OCI-LY7 (cell line): ENCODE data around the gene PWWP2B. TPM values are rescaled to one million over a fixed set of nuclear protein-coding genes. Genes with fewer than 3 reads are reported as not detected.

Source experiments
- BruUV-seq: library from RNA; stranded (reverse); fragments of 400-500 nt; replicated peaks from 2 replicates; lab custom pipeline; 2021; lab: Mats Ljungman, UMichigan
- CTCF ChIA-PET: fragments of 300-600 bp; sonication (Branson Sonifier 250); formaldehyde crosslinking; loops from one replicate; lab custom pipeline; 2022; ENCODE audit warnings: antibody characterized with exemption; ENCODE audit not compliant: unreplicated experiment; lab: Charles Lee
- POLR2A ChIA-PET: fragments of 300-600 bp; sonication (Branson Sonifier 250); formaldehyde crosslinking; loops from one replicate; lab custom pipeline; 2022; ENCODE audit warnings: antibody characterized with exemption; lab: Charles Lee
- DNase-seq: peaks from one replicate; pipeline ENCODE4 v3.0.0-alpha.2; 2015; ENCODE audit warnings: low spot score
- H2AFZ ChIP-seq: fragments of 200-600 bp; sonication (generic), shearing (Covaris generic); 2 replicates; pipeline ENCODE4 v1.6.1; 2014; ENCODE audit warnings: mild to moderate bottlenecking, antibody characterized with exemption, low read length, moderate library complexity
- H3K27ac ChIP-seq: fragments of 200-600 bp; sonication (generic); 2 replicates; pipeline ENCODE4 v1.5.1; 2014; ENCODE audit warnings: mixed run types, low read depth, mild to moderate bottlenecking, moderate library complexity, low read length, inconsistent platforms; ENCODE audit not compliant: poor library complexity, severe bottlenecking
- H3K36me3 ChIP-seq: fragments of 200-600 bp; sonication (generic); 2 replicates; pipeline ENCODE4 v1.6.1; 2014; ENCODE audit warnings: mild to moderate bottlenecking, antibody characterized with exemption, low read length, moderate library complexity, mixed read lengths; ENCODE audit not compliant: insufficient read depth
- H3K4me1 ChIP-seq: fragments of 200-600 bp; sonication (generic); 2 replicates; pipeline ENCODE4 v1.5.1; 2014; ENCODE audit warnings: mild to moderate bottlenecking, low read length; ENCODE audit not compliant: insufficient read depth, poor library complexity, severe bottlenecking
- H3K4me2 ChIP-seq: fragments of 200-600 bp; sonication (generic); 2 replicates; pipeline ENCODE4 v1.6.1; 2014; ENCODE audit warnings: mild to moderate bottlenecking, low read length
- H3K4me3 ChIP-seq: fragments of 200-600 bp; sonication (generic); 2 replicates; pipeline ENCODE4 v1.5.1; 2014; ENCODE audit warnings: mild to moderate bottlenecking, low read depth, low read length; ENCODE audit not compliant: poor library complexity, severe bottlenecking
- H3K79me2 ChIP-seq: fragments of 200-600 bp; sonication (generic); 2 replicates; pipeline ENCODE4 v1.6.1; 2016; ENCODE audit warnings: low read depth, mild to moderate bottlenecking, low read length, moderate library complexity, mixed read lengths; ENCODE audit not compliant: insufficient read depth
- H3K9me2 ChIP-seq: fragments of 200-600 bp; sonication (generic); 2 replicates; pipeline ENCODE4 v1.6.1; 2016; ENCODE audit warnings: mild to moderate bottlenecking, low read length, mixed read lengths; ENCODE audit not compliant: insufficient read depth
- H3K9me3 ChIP-seq: fragments of 200-600 bp; sonication (generic); 2 replicates; pipeline ENCODE4 v1.6.1; 2014; ENCODE audit warnings: mild to moderate bottlenecking, mixed run types, low read length, mixed read lengths
- H4K20me1 ChIP-seq: fragments of 200-600 bp; sonication (generic); 2 replicates; pipeline ENCODE4 v1.6.1; 2014; ENCODE audit warnings: mild to moderate bottlenecking, antibody characterized with exemption, low read length, moderate library complexity, mixed read lengths; ENCODE audit not compliant: insufficient read depth
- EZH2phosphoT487 ChIP-seq: fragments of 200-600 bp; sonication (generic); IDR thresholded peaks from 2 replicates; pipeline ENCODE4 v1.6.1; 2018; ENCODE audit warnings: low read depth, borderline replicate concordance, mild to moderate bottlenecking, mixed run types, antibody characterized with exemption, low read length, moderate library complexity, mixed read lengths
- intact Hi-C: fragments of 100-400 bp; cut with micrococcal nuclease; formaldehyde crosslinking; loops from one replicate; pipeline ENCODE4 v1.10.0; 2022; ENCODE audit not compliant: unreplicated experiment
- total RNA-seq, 2 experiments: library from RNA; depleted of rRNA in 1 of 2; stranded (reverse); fragments of >200 nt in 1 of 2; shearing (Covaris generic) in 1 of 2; gene quantifications; 2 replicates each; pipeline ENCODE4 v1.2.3, GENCODE V29; 2014 to 2022
- TF ChIP-seq, protein P1 (sequence below): fragments of 200-600 bp; sonication (generic); conservative IDR thresholded peaks from 2 replicates; pipeline ENCODE4 v1.5.1; 2014; ENCODE audit warnings: mild to moderate bottlenecking, antibody characterized with exemption, low read length, moderate library complexity, mixed read lengths

PWWP2B gene
- total RNA-seq, 2 experiments from 2014 or later = 5.9 to 10.6 TPM

- H3K9me2 ChIP-seq = no peaks in the 10 kb centered on the region
- H3K9me3 ChIP-seq = no peaks in the 10 kb centered on the region
- H3K4me2 ChIP-seq = no peak overlapping the region
- no peak overlapping the region for H2AFZ ChIP-seq
- ChIA-PET POLR2A (interaction anchor here (1.1 kb wide), 1 partner anchor 37 kb away, joined by 3 read pairs; no protein-coding TSS in a partner anchor), CTCF (no interaction called here)
- no peak overlapping the region for H3K27ac ChIP-seq
- DNase-seq = no peak
- TF ChIP-seq EZH2phosphoT487 = no peak
- TF ChIP-seq, protein P1, sequence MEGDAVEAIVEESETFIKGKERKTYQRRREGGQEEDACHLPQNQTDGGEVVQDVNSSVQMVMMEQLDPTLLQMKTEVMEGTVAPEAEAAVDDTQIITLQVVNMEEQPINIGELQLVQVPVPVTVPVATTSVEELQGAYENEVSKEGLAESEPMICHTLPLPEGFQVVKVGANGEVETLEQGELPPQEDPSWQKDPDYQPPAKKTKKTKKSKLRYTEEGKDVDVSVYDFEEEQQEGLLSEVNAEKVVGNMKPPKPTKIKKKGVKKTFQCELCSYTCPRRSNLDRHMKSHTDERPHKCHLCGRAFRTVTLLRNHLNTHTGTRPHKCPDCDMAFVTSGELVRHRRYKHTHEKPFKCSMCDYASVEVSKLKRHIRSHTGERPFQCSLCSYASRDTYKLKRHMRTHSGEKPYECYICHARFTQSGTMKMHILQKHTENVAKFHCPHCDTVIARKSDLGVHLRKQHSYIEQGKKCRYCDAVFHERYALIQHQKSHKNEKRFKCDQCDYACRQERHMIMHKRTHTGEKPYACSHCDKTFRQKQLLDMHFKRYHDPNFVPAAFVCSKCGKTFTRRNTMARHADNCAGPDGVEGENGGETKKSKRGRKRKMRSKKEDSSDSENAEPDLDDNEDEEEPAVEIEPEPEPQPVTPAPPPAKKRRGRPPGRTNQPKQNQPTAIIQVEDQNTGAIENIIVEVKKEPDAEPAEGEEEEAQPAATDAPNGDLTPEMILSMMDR = no peak
- no peaks in the 10 kb centered on the region for H3K36me3 ChIP-seq
- H4K20me1 ChIP-seq = no peaks in the 10 kb centered on the region
- no TSS peak for BruUV-seq
- intact Hi-C loops = loop anchor here (10.0 kb wide), 1 partner anchor 151 kb away; the partner anchor contains the start of gene INPP5A
- no peaks in the 10 kb centered on the region for H3K79me2 ChIP-seq
- no peak overlapping the region for H3K4me3 ChIP-seq
- peaks cover 5% of the 10 kb centered on the region for H3K4me1 ChIP-seq
These were observed 13.2 kb upstream of the PWWP2B start for GRCh38 chr10:132383751-132384196.

DNA sequence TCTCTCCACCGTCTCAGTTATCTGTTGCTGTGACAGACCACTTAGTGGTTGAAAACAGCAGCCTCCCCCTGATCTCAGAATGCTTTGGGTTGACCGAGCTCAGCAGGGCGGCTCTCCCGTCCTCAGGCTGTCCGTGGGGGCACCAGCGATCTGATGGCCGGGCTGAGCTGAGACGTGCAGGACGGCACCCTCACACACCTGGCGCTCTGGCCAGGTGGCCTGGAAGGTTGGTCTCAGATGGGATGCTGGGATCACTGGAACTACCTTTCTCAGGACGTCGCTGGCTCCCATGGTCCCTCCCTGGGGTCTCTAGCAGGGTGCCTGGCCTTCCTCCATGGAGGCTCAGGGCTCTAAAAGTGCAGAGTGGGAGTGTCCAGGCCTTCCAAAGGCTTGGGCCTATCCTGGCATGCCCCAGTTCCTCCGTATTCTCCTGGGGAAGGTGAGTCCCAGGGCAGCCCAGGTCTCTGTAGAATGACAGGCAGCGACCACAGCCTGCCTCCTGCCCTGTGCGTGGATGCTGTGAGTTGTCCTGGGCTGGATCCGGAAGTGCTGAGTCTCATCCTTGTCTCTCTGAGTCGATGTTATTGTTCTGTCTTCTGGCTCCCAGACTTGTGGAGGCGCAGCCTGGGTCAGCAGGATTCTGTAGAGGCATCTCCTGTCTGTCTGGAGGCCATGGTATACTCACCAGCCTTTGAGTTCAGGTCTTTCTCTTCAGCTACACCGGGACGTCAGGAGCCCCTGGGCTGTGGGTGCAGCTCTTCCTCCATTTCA lies 12.2 kb upstream of the PWWP2B start:
- ChIA-PET POLR2A (interaction anchor here (0.8 kb wide), 1 partner anchor 83 kb away, joined by 3 read pairs; no protein-coding TSS in a partner anchor), CTCF (interaction anchor here (0.6 kb wide), 1 partner anchor 64 kb away, joined by 3 read pairs; no protein-coding TSS in a partner anchor)
- no peaks in the 10 kb centered on the region for H3K36me3 ChIP-seq
- peaks cover 5% of the 10 kb centered on the region for H3K4me1 ChIP-seq
- H3K27ac ChIP-seq = no peak overlapping the region
- H3K4me2 ChIP-seq = no peak overlapping the region
- no TSS peak for BruUV-seq
- H3K9me3 ChIP-seq = no peaks in the 10 kb centered on the region
- no peak overlapping the region for H2AFZ ChIP-seq
- no peak overlapping the region for H3K4me3 ChIP-seq
- no peaks in the 10 kb centered on the region for H3K9me2 ChIP-seq
- no peaks in the 10 kb centered on the region for H3K79me2 ChIP-seq
- intact Hi-C loops = loop anchor here (5.0 to 10.0 kb wide), 2 partner anchors 150 to 252 kb away; partner anchors contain the start of gene INPP5A
- DNase-seq = no peak
- TF ChIP-seq EZH2phosphoT487 = no peak
- TF ChIP-seq, protein P1 = no peak
- no peaks in the 10 kb centered on the region for H4K20me1 ChIP-seq

GRCh38 chr10:132385389-132385667 lies 11.7 kb upstream of the PWWP2B start:
- TF ChIP-seq EZH2phosphoT487 = no peak
- TF ChIP-seq, protein P1 = no peak
- H3K4me3 ChIP-seq = no peak overlapping the region
- ChIA-PET POLR2A (interaction anchor here (0.8 kb wide), 1 partner anchor 82 kb away, joined by 3 read pairs; no protein-coding TSS in a partner anchor), CTCF (no interaction called here)
- BruUV-seq = no TSS peak
- H3K27ac ChIP-seq = no peak overlapping the region
- H3K9me3 ChIP-seq = no peaks in the 10 kb centered on the region
- H2AFZ ChIP-seq = no peak overlapping the region
- H3K79me2 ChIP-seq = no peaks in the 10 kb centered on the region
- DNase-seq = no peak
- H3K4me1 ChIP-seq = peaks cover 5% of the 10 kb centered on the region
- intact Hi-C loops = loop anchor here (5.0 to 10.0 kb wide), 2 partner anchors 149 to 252 kb away; partner anchors contain the start of gene INPP5A
- no peak overlapping the region for H3K4me2 ChIP-seq
- H3K36me3 ChIP-seq = no peaks in the 10 kb centered on the region
- H3K9me2 ChIP-seq = no peaks in the 10 kb centered on the region
- no peaks in the 10 kb centered on the region for H4K20me1 ChIP-seq
